Effector CD4-positive, alpha-beta T cell (primary cell): Measurements from ENCODE around the gene IQSEC3.

Source experiments
- DNase-seq: peaks from one replicate; pipeline ENCODE4 v3.0.0-alpha.2; 2020

Gene IQSEC3

GRCh38 chr12:143964-144649, 77.5 kb downstream of the IQSEC3 start:
- no peak for DNase-seq

- DNase-seq = no peak
Observed at GRCh38 chr12:144650-145284, 78.2 kb downstream of the IQSEC3 start.

- no peak for DNase-seq
Observed at GRCh38 chr12:145369-145960, 78.9 kb downstream of the IQSEC3 start.

- DNase-seq = no peak
Observed at GRCh38 chr12:147242-147641, 80.7 kb downstream of the IQSEC3 start.

GRCh38 chr12:148676-149416, 82.3 kb downstream of the IQSEC3 start:
- no peak for DNase-seq

- no peak for DNase-seq
Observed at GRCh38 chr12:151579-151978, 85.0 kb downstream of the IQSEC3 start.

GRCh38 chr12:152440-152839, 85.9 kb downstream of the IQSEC3 start:
- no peak for DNase-seq

- DNase-seq = no peak
Observed at GRCh38 chr12:153080-153746, 86.6 kb downstream of the IQSEC3 start.

- DNase-seq = no peak
Observed at GRCh38 chr12:154058-154457, 87.5 kb downstream of the IQSEC3 start.

GRCh38 chr12:155006-155405, 88.4 kb downstream of the IQSEC3 start:
- no peak for DNase-seq

GRCh38 chr12:155646-156045, 89.1 kb downstream of the IQSEC3 start:
- no peak for DNase-seq

GRCh38 chr12:156945-157344, 90.4 kb downstream of the IQSEC3 start:
- DNase-seq = no peak

GRCh38 chr12:157644-158043, 91.1 kb downstream of the IQSEC3 start:
- no peak for DNase-seq

GRCh38 chr12:159156-159782, 92.7 kb downstream of the IQSEC3 start:
- DNase-seq = no peak

- DNase-seq = no peak
Observed at GRCh38 chr12:160858-161257, 94.3 kb downstream of the IQSEC3 start.

GRCh38 chr12:161823-162222, 95.3 kb downstream of the IQSEC3 start:
- no peak for DNase-seq

- DNase-seq = no peak
Observed at GRCh38 chr12:162467-163307, 96.1 kb downstream of the IQSEC3 start.

GRCh38 chr12:163406-163986, 96.9 kb downstream of the IQSEC3 start:
- no peak for DNase-seq

GRCh38 chr12:164207-164606, 97.6 kb downstream of the IQSEC3 start:
- no peak for DNase-seq

- DNase-seq = no peak
Observed at GRCh38 chr12:165862-166368, 99.3 kb downstream of the IQSEC3 start.
